Kidney epithelial cell (primary cell): ENCODE data around the gene MUC6. TPM values are rescaled to one million over a fixed set of nuclear protein-coding genes. Genes with fewer than 3 reads are reported as not detected.

Experiments used
- DNase-seq: peaks from one replicate; pipeline ENCODE4 v3.0.0-alpha.2; 2010; ENCODE audit warnings: low read depth
- H3K27me3 ChIP-seq: 2 replicates; pipeline ENCODE4 v1.6.0; 2011; ENCODE audit warnings: low read length; ENCODE audit not compliant: control insufficient read depth, insufficient read depth
- H3K36me3 ChIP-seq: 2 replicates; pipeline ENCODE4 v1.5.1; 2011; ENCODE audit warnings: low read length; ENCODE audit not compliant: control insufficient read depth, insufficient read depth
- H3K4me3 ChIP-seq: 2 replicates; pipeline ENCODE4 v1.5.1; 2011; ENCODE audit warnings: low read depth, mild to moderate bottlenecking, control low read depth, low read length
- CTCF ChIP-seq: IDR thresholded peaks from 2 replicates; pipeline ENCODE4 v1.5.1; 2011; ENCODE audit warnings: mild to moderate bottlenecking, moderate library complexity, low read length, control low read depth, inconsistent platforms; ENCODE audit not compliant: insufficient read depth, poor library complexity, severe bottlenecking
- total RNA-seq: library from RNA; depleted of rRNA; stranded (reverse); fragments of >200 nt; gene quantifications from 2 replicates; pipeline ENCODE4 v1.2.3, GENCODE V29; 2015

Gene MUC6
- total RNA-seq, 1 donor from 2014 or later = not detected

GRCh38 chr11:1009371-1009770, 27.1 kb downstream of the MUC6 start:
- TF ChIP-seq CTCF = no peak
- no peak for DNase-seq
- peaks cover 3% of the 10 kb centered on the region for H3K36me3 ChIP-seq
- H3K4me3 ChIP-seq = no peak overlapping the region
- H3K27me3 ChIP-seq = no peaks in the 10 kb centered on the region

DNA sequence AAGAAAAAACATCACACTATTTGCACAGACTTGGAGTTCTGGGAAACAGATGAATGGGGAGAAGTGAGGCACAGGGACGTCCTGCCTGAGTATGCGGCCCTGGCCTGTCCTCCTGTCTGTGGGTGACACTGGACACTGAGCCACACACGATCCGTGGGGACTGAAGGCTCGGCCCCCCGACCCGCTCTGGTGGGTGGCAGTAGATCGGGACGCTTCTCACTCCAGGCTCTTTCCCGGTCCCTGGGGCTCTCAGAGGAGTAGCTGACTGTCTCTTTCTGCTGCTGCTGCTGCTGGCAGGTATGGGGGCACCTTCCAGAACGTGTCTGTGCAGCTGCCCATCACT, 27.7 kb downstream of the MUC6 start:
- DNase-seq = no peak
- peaks cover 3% of the 10 kb centered on the region for H3K36me3 ChIP-seq
- no peak overlapping the region for H3K4me3 ChIP-seq
- TF ChIP-seq CTCF = no peak
- no peaks in the 10 kb centered on the region for H3K27me3 ChIP-seq

DNA sequence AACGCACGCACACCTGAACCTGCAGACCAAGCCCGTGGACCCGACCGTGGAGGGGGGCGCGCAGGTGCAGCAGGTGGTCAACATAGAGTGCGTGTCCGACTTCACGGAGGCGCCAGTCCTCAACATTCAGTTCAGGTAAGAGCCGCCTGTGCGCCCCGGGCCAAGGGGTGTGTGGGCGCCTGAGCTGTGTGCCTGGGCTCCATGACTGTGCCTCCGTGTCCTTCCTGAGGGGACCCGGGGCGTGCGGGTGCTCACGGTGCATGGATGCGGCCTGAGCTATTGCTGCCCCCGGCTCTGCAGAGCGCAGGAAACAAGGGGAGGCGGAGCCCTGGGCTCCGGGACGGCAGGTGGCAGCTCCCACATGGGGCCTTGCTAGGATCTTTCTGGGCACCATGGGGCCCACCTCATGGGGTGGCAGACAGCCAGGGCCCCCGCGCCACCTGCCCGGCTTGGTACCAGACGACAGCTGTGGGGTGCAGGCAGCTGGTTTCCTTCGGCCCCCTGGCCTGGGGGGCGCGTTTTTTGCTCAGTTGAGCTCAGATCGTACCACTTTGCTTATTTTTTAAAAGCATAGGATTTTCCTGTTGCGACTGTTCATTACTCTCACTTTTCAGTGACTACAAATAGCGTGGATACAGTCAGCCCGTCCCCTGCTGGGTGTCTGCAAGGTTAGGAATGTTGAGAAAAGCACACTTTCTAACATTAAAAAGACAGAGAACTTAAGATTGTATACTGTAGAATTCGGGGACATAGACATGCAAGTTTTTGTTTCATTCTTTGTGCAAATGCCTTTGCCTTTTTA, 28.3 kb downstream of the MUC6 start:
- TF ChIP-seq CTCF = no peak
- DNase-seq = no peak
- Histone ChIP-seq H3K36me3 (peaks cover 3% of the 10 kb centered on the region), H3K27me3 (no peaks in the 10 kb centered on the region), H3K4me3 (no peak overlapping the region)

GRCh38 chr11:1007279-1007678, 29.2 kb downstream of the MUC6 start:
- Histone ChIP-seq H3K27me3 (no peaks in the 10 kb centered on the region), H3K4me3 (no peak overlapping the region), H3K36me3 (peaks cover 3% of the 10 kb centered on the region)
- no peak for DNase-seq
- no peak for TF ChIP-seq CTCF

DNA sequence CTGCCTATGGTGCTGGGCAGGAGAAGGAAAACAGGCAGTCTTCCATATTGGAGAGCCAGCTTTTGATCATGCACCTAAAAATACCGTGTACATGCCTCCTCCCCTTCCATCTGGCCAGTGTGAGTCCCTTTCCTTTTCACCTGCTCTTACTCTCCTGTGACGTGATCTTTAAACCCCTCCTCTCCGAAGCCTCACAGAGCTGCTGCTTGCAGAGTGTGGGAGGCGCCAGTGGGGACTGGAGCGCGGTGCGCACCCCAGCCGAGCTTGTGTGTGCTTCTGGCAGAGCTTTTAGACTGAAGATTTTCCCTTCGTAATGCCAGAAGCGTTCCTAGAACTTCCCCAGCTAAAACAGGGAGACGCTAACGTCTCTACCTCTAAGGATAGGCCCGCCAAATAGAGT, 29.8 kb downstream of the MUC6 start:
- H3K27me3 ChIP-seq = no peaks in the 10 kb centered on the region
- no peak for TF ChIP-seq CTCF
- no peak overlapping the region for H3K4me3 ChIP-seq
- peaks cover 3% of the 10 kb centered on the region for H3K36me3 ChIP-seq
- DNase-seq = no peak

DNA sequence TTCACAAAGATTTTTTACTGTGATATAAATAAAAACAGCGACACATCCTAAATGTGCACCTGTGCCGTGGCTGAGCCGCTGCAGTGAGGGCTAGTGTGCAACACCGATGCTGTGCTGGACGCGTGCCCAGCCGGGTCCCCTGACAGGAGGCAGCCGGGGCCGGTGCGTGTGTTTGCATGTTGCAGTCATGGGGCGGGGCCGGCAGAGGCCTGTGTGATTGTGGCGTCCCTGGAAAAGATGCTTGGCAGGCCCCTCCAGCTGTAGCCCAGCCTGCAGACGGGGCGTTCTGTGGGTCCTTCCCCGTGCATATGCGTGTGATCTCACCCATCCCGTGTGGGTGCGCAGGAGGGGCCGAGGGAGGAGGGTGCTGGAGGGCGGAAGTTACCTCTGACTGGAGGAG, 30.6 kb downstream of the MUC6 start:
- H3K4me3 ChIP-seq = no peak overlapping the region
- H3K27me3 ChIP-seq = no peaks in the 10 kb centered on the region
- H3K36me3 ChIP-seq = peaks cover 3% of the 10 kb centered on the region
- no peak for TF ChIP-seq CTCF
- no peak for DNase-seq
